Loucy (cell line): ENCODE data around the gene LFNG.

Source experiments
- CTCF ChIP-seq: fragments of 200-600 bp; sonication (generic); conservative IDR thresholded peaks from 2 replicates; pipeline ENCODE4 v1.5.1; 2014; ENCODE audit warnings: mild to moderate bottlenecking, antibody characterized with exemption, low read length
- EZH2phosphoT487 ChIP-seq: fragments of 200-600 bp; IDR thresholded peaks from 2 replicates; pipeline ENCODE4 v1.6.1; 2018; ENCODE audit warnings: antibody characterized with exemption, mild to moderate bottlenecking, moderate library complexity, borderline replicate concordance

- TF ChIP-seq CTCF (no peak), EZH2phosphoT487 (no peak)
These were observed 21.9 kb upstream of the LFNG start for GRCh38 chr7:2497500-2498336.
